ENCODE results near the gene SEC22A.

DNA sequence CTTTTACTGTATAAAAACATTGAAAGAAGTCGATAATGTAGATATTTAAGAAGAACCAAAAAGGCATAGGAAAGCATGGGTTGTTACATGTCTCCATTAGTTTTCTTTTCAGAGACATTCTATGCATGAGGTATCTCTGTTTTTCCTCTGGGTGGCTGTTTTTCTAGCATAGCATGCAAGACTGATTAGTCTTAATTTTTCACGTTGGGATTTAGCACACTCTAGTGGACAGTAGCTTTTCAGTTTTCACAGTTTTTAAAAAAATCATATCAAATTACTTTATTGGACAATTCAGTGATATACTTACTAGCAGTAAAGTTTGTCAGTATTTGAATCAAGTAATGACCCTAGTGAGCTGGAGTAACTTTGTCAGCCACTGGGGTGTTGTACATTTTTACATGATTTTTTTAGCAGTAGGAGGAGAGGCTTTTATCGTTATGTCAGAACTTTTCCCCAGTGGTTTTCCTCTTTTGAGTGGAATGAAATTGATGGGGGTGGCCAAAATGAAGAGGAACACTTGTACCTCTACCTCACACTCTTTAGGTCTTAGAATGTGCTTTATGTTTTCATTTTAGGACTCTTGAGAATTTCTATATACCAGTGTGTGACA lies 57.2 kb downstream of the SEC22A start:
- TF ChIP-seq POLR2AphosphoS5 (IDR thresholded peaks at IDR 0.05; ENCODE audit: insufficient read depth in 1 of 2, low read depth in 1 of 2) = no peak
- TF ChIP-seq, protein P1, sequence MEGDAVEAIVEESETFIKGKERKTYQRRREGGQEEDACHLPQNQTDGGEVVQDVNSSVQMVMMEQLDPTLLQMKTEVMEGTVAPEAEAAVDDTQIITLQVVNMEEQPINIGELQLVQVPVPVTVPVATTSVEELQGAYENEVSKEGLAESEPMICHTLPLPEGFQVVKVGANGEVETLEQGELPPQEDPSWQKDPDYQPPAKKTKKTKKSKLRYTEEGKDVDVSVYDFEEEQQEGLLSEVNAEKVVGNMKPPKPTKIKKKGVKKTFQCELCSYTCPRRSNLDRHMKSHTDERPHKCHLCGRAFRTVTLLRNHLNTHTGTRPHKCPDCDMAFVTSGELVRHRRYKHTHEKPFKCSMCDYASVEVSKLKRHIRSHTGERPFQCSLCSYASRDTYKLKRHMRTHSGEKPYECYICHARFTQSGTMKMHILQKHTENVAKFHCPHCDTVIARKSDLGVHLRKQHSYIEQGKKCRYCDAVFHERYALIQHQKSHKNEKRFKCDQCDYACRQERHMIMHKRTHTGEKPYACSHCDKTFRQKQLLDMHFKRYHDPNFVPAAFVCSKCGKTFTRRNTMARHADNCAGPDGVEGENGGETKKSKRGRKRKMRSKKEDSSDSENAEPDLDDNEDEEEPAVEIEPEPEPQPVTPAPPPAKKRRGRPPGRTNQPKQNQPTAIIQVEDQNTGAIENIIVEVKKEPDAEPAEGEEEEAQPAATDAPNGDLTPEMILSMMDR (IDR thresholded peaks at IDR 0.05) = peak in 2 of 3 experiments; percentile 18 to 33
